ENCODE measurements around the gene SUGCT.

SUGCT gene

GRCh38 chr7:40889539-40889938, 754.7 kb downstream of the SUGCT start:
- no peak for DNase-seq

GRCh38 chr7:40890088-40890692, 755.4 kb downstream of the SUGCT start:
- no peak for DNase-seq

- no peak for DNase-seq
These were observed 756.4 kb downstream of the SUGCT start for GRCh38 chr7:40891232-40891631.

- DNase-seq = no peak
These were observed 764.3 kb downstream of the SUGCT start for GRCh38 chr7:40899151-40899550.

GRCh38 chr7:40899636-40900507, 765.1 kb downstream of the SUGCT start:
- no peak for DNase-seq

- no peak for DNase-seq
These were observed 769.1 kb downstream of the SUGCT start for GRCh38 chr7:40903872-40904271.

GRCh38 chr7:40907286-40907685, 772.5 kb downstream of the SUGCT start:
- no peak for DNase-seq

GRCh38 chr7:40909346-40909980, 774.7 kb downstream of the SUGCT start:
- no peak for DNase-seq
